H1 (cell line): ENCODE measurements around the gene CDC42. TPM values are rescaled to one million over a fixed set of nuclear protein-coding genes. Genes with fewer than 3 reads are reported as not detected.

ENCODE experiments used
- CTCF ChIA-PET: fragments of 300-600 bp; sonication (Branson Sonifier 250); formaldehyde crosslinking; loops from one replicate; lab custom pipeline; 2021; ENCODE audit not compliant: partially characterized antibody; lab: Charles Lee
- POLR2A ChIA-PET: fragments of 300-600 bp; sonication (Branson Sonifier 250); formaldehyde crosslinking; loops from one replicate; lab custom pipeline; 2021; ENCODE audit warnings: inconsistent platforms; ENCODE audit not compliant: partially characterized antibody; lab: Charles Lee
- DNase-seq, 2 experiments: peaks; one replicate each; pipeline versions ENCODE4 v3.0.0 to v3.0.0-alpha.2; 2010 to 2022; ENCODE audit warnings: low spot score in 2 of 2, low read depth in 1 of 2, mixed read lengths in 1 of 2
- FAIRE-seq: peaks from 2 replicates; lab custom pipeline; 2011; peaks lifted over from hg19 to GRCh38; lab: Jason Lieb, UNC
- H2AFZ ChIP-seq: 2 replicates; pipeline ENCODE4 v1.8.1; 2012; ENCODE audit warnings: low read length, inconsistent platforms
- H2AK5ac ChIP-seq: 2 replicates; pipeline ENCODE4 v1.6.1; 2013; ENCODE audit warnings: low read depth, low read length
- H2BK120ac ChIP-seq: replicated peaks from 2 replicates; pipeline ENCODE3; 2013; ENCODE audit warnings: low read depth, low read length, inconsistent platforms
- H2BK12ac ChIP-seq: 2 replicates; pipeline ENCODE4 v1.6.1; 2013; ENCODE audit warnings: low read depth, low read length
- H2BK15ac ChIP-seq: 2 replicates; pipeline ENCODE4 v1.6.1; 2013; ENCODE audit warnings: low read length
- H2BK20ac ChIP-seq: 2 replicates; pipeline ENCODE4 v1.6.1; 2013; ENCODE audit warnings: low read length
- H2BK5ac ChIP-seq: 2 replicates; pipeline ENCODE4 v1.6.1; 2013; ENCODE audit warnings: low read depth, low read length
- H3K14ac ChIP-seq: 2 replicates; pipeline ENCODE4 v1.6.1; 2013; ENCODE audit warnings: inconsistent platforms; ENCODE audit not compliant: insufficient read length
- H3K18ac ChIP-seq: 2 replicates; pipeline ENCODE4 v1.6.1; 2013; ENCODE audit warnings: low read length; ENCODE audit errors: extremely low read depth
- H3K23ac ChIP-seq: 2 replicates; pipeline ENCODE4 v1.6.1; 2013; ENCODE audit warnings: inconsistent platforms; ENCODE audit not compliant: insufficient read length
- H3K23me2 ChIP-seq: 2 replicates; pipeline ENCODE4 v1.6.1; 2013; ENCODE audit warnings: low read depth, low read length
- H3K27ac ChIP-seq: 2 replicates; pipeline ENCODE4 v1.6.1; 2011; ENCODE audit warnings: low read depth, low read length, inconsistent platforms
- H3K27me3 ChIP-seq, 4 experiments: replicated peaks in 1 of 4; 1 replicate in 1 of 4; 2 replicates in 3 of 4; pipeline versions ENCODE4 v1.6.1 to v1.8.1; 2011 to 2013; ENCODE audit warnings: low read length in 3 of 4, mild to moderate bottlenecking in 3 of 4, inconsistent platforms in 2 of 4, mixed read lengths in 2 of 4, moderate library complexity in 1 of 4; ENCODE audit not compliant: control insufficient read depth in 3 of 4, insufficient read depth in 3 of 4; ENCODE audit errors: extremely low read depth in 1 of 4
- H3K36me3 ChIP-seq, 4 experiments: 2 replicates each; pipeline versions ENCODE4 v1.6.1 to v1.8.1; 2011 to 2013; ENCODE audit warnings: mild to moderate bottlenecking in 4 of 4, low read length in 3 of 4, moderate library complexity in 2 of 4, control low read depth in 1 of 4, inconsistent platforms in 1 of 4; ENCODE audit not compliant: insufficient read depth in 4 of 4, control insufficient read depth in 2 of 4
- H3K4ac ChIP-seq: replicated peaks from 2 replicates; pipeline ENCODE3; 2013; ENCODE audit warnings: low read length, low read depth, mixed read lengths, inconsistent platforms; ENCODE audit not compliant: insufficient read length
- H3K4me1 ChIP-seq, 4 experiments: replicated peaks in 1 of 4; 1 replicate in 1 of 4; 2 replicates in 3 of 4; pipeline versions ENCODE4 v1.6.1 to v1.8.1; 2011 to 2013; ENCODE audit warnings: low read length in 3 of 4, inconsistent platforms in 2 of 4, mixed read lengths in 1 of 4; ENCODE audit not compliant: insufficient read depth in 4 of 4, control insufficient read depth in 3 of 4
- H3K4me2 ChIP-seq, 2 experiments: 2 replicates each; pipeline versions ENCODE4 v1.6.1 to v1.8.1; 2011 to 2013; ENCODE audit warnings: low read depth in 2 of 2, low read length in 2 of 2, control low read depth in 1 of 2, inconsistent platforms in 1 of 2, mild to moderate bottlenecking in 1 of 2; ENCODE audit not compliant: insufficient read depth in 1 of 2
- H3K4me3 ChIP-seq, 4 experiments: fragments of 200-600, 300-600 bp in 1 of 4; sonication (generic), shearing (Covaris generic), sonication (Bioruptor Twin) in 1 of 4; 2 replicates each; pipeline versions ENCODE4 v1.5.1 to v1.8.1; 2011 to 2016; ENCODE audit warnings: low read length in 4 of 4, low read depth in 3 of 4, control low read depth in 2 of 4, inconsistent platforms in 2 of 4, mild to moderate bottlenecking in 2 of 4, mixed read lengths in 1 of 4, moderate library complexity in 1 of 4; ENCODE audit not compliant: insufficient read depth in 2 of 4; ENCODE audit errors: extremely low read depth in 1 of 4
- H3K56ac ChIP-seq: replicated peaks from 2 replicates; pipeline ENCODE3; 2013; ENCODE audit warnings: low read depth, mild to moderate bottlenecking, mixed read lengths, low read length, inconsistent platforms; ENCODE audit not compliant: insufficient read length
- H3K79me1 ChIP-seq: 2 replicates; pipeline ENCODE4 v1.6.1; 2013; ENCODE audit warnings: low read depth, low read length, control low read depth
- H3K79me2 ChIP-seq, 2 experiments: 2 replicates each; pipeline versions ENCODE4 v1.6.1 to v1.8.1; 2012 to 2013; ENCODE audit warnings: low read length in 2 of 2, mild to moderate bottlenecking in 2 of 2, inconsistent platforms in 1 of 2; ENCODE audit not compliant: insufficient read depth in 2 of 2, control insufficient read depth in 1 of 2
- H3K9ac ChIP-seq, 4 experiments: replicated peaks in 1 of 4; 1 replicate in 1 of 4; 2 replicates in 3 of 4; pipeline versions ENCODE4 v1.6.1 to v1.8.1; 2011 to 2013; ENCODE audit warnings: low read depth in 3 of 4, low read length in 3 of 4, control low read depth in 2 of 4, mild to moderate bottlenecking in 2 of 4, moderate library complexity in 2 of 4, inconsistent platforms in 1 of 4; ENCODE audit errors: extremely low read depth in 1 of 4
- H3K9me3 ChIP-seq, 2 experiments: 2 replicates each; pipeline versions ENCODE4 v1.6.1 to v1.8.1; 2012 to 2013; ENCODE audit warnings: mild to moderate bottlenecking in 2 of 2, moderate library complexity in 2 of 2, control low read depth in 1 of 2, inconsistent platforms in 1 of 2, low read depth in 1 of 2, low read length in 1 of 2, mixed read lengths in 1 of 2; ENCODE audit not compliant: insufficient read depth in 2 of 2
- H4K20me1 ChIP-seq, 2 experiments: replicated peaks in 1 of 2; 2 replicates each; pipeline versions ENCODE3 to v1.8.1; 2011 to 2013; ENCODE audit warnings: inconsistent platforms in 2 of 2, low read length in 2 of 2, mild to moderate bottlenecking in 1 of 2; ENCODE audit not compliant: insufficient read depth in 2 of 2, control insufficient read depth in 1 of 2
- H4K5ac ChIP-seq: 2 replicates; pipeline ENCODE4 v1.6.1; 2013; ENCODE audit warnings: low read length, low read depth, mixed read lengths, inconsistent platforms; ENCODE audit not compliant: insufficient read length
- H4K8ac ChIP-seq: 2 replicates; pipeline ENCODE4 v1.8.0; 2013; ENCODE audit warnings: mild to moderate bottlenecking, moderate library complexity, low read length, inconsistent platforms; ENCODE audit not compliant: insufficient read depth; ENCODE audit errors: extremely low read depth
- H4K91ac ChIP-seq: replicated peaks from 2 replicates; pipeline ENCODE3; 2013; ENCODE audit warnings: low read length, mixed read lengths, inconsistent platforms; ENCODE audit not compliant: insufficient read length
- EGR1 ChIP-seq: IDR thresholded peaks from 2 replicates; pipeline ENCODE4 v1.6.1; 2011; ENCODE audit warnings: low read depth, low read length, borderline replicate concordance
- GABPA ChIP-seq: IDR thresholded peaks from 2 replicates; pipeline ENCODE4 v1.6.1; 2011; ENCODE audit warnings: mild to moderate bottlenecking, low read length, moderate library complexity, borderline replicate concordance; ENCODE audit not compliant: insufficient read depth
- HDAC6 ChIP-seq: IDR thresholded peaks from one replicate; pipeline ENCODE4 v1.7.1; 2012; ENCODE audit warnings: low read depth, mild to moderate bottlenecking, inconsistent platforms, low read length, moderate library complexity
- JUND ChIP-seq: IDR thresholded peaks from 2 replicates; pipeline ENCODE4 v1.6.1; 2011; ENCODE audit warnings: mild to moderate bottlenecking, improper control_type of control experiment, low read length
- RBBP5 ChIP-seq: IDR thresholded peaks from 2 replicates; pipeline ENCODE4 v1.7.1; 2012; ENCODE audit warnings: low read depth, mild to moderate bottlenecking, inconsistent platforms, low read length, moderate library complexity, borderline replicate concordance
- SIRT6 ChIP-seq: IDR thresholded peaks from one replicate; pipeline ENCODE4 v1.7.1; 2012; ENCODE audit warnings: low read length, inconsistent platforms
- SP1 ChIP-seq: IDR thresholded peaks from 2 replicates; pipeline ENCODE4 v1.6.1; 2011; ENCODE audit warnings: low read depth, low read length
- SP2 ChIP-seq: IDR thresholded peaks from 2 replicates; pipeline ENCODE4 v1.6.1; 2012; ENCODE audit warnings: mild to moderate bottlenecking, low read length, inconsistent platforms
- WGBS, 2 experiments: shearing (Covaris generic) in 1 of 2; methylation state at CpG; one replicate each; pipeline versions ENCODE4 v1.1.6 to v1.1.7; 2013 to 2015; ENCODE audit warnings: low lambda C conversion rate in 2 of 2, mixed read lengths in 2 of 2, inconsistent platforms in 1 of 2, low coverage in 1 of 2, missing lambda C conversion rate in 1 of 2; ENCODE audit not compliant: insufficient replicate concordance in 2 of 2, insufficient coverage in 1 of 2, insufficient read length in 1 of 2; ENCODE audit errors: extremely low coverage in 1 of 2, missing lambda C conversion rate in 1 of 2; 5-methylcytosine and 5-hydroxymethylcytosine counted together
- polyA plus RNA-seq, 7 experiments: library from polyadenylated mRNA; depleted of rRNA in 3 of 7; stranded (reverse) in 5 of 7; unstranded in 2 of 7; fragments of >200 nt in 5 of 7; fragments of 200-250 nt in 2 of 7; gene quantifications; 1 replicate in 5 of 7; 2 replicates in 1 of 7; 4 replicates in 1 of 7; pipeline versions ENCODE4 v1.2.1 to v1.2.3, GENCODE V29; 2011 to 2013; ENCODE audit warnings: missing spikeins in 2 of 7, mixed read lengths in 2 of 7
- total RNA-seq: library from RNA; stranded (reverse); fragmentation: NEBNext Ultra II Directional; extraction: Animal tissue kit (Norgen Biotek cat#: 25700); gene quantifications from 2 replicates; pipeline ENCODE4 v1.2.1, GENCODE V29; 2021
- TF ChIP-seq, protein P1 (sequence below): IDR thresholded peaks from 2 replicates; pipeline ENCODE4 v1.6.1; 2011; ENCODE audit warnings: low read depth, mild to moderate bottlenecking, low read length; ENCODE audit not compliant: insufficient read depth

The CDC42 gene
- total and polyA plus RNA-seq, 2 of the 8 experiments (the other 6 are each of a cell fraction or from before 2014, with no cell fraction given), result 110 to 179 TPM

DNA sequence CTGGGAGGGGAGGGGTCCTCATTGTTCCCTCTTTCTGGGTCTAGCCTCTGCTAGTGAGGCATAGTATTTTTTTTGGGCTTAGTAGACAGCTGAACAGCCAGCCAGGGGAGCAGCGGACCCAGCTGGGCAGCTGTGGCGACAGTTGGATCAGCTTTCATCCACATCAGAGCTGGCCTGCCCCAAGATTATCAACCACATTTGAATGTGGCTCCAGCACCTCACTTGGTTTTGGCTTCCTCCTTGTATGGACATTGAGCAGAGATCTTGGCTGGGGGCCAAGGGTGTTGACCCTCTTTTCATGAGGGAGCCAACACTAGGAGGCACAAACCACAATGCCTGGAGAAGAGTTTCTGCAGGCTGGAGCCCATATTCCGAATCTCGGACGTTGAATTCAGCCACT is 65.3 kb downstream of the CDC42 start:
- Histone ChIP-seq H3K23me2 (no peaks in the 10 kb centered on the region), H4K20me1 (peaks cover 0 to 20% of the 10 kb centered on the region in 2 experiments), H3K9ac (no peak overlapping the region), H4K8ac (peak overlapping the region; percentile 17; the same call in 1 of the 2 replicates), H2BK20ac (no peak overlapping the region), H3K9me3 (no peaks in the 10 kb centered on the region), H2AK5ac (no peak overlapping the region), H3K23ac (no peak overlapping the region), H3K36me3 (peaks cover 0 to 3% (median 1%) of the 10 kb centered on the region in 4 experiments; a peak in 3 of 8 replicates), H3K27me3 (no peaks in the 10 kb centered on the region), H4K5ac (no peak overlapping the region), H3K14ac (no peak overlapping the region), H2BK12ac (no peak overlapping the region), H3K27ac (no peak overlapping the region), H3K18ac (no peak overlapping the region), H2BK15ac (no peak overlapping the region), H3K56ac (no peak overlapping the region), H3K79me1 (peaks cover 13% of the 10 kb centered on the region), H4K91ac (no peak overlapping the region), H3K4me1 (peaks cover 0 to 31% (median 13%) of the 10 kb centered on the region in 4 experiments; a peak in 6 of 7 replicates), H2AFZ (no peak overlapping the region), H3K79me2 (no peaks in the 10 kb centered on the region; a peak in 1 of 4 replicates), H3K4ac (no peak overlapping the region), H2BK120ac (no peak overlapping the region), H3K4me2 (no peak overlapping the region), H3K4me3 (no peak overlapping the region), H2BK5ac (no peak overlapping the region)
- TF ChIP-seq EGR1 (no peak), SP2 (no peak), SIRT6 (no peak), GABPA (no peak), RBBP5 (no peak), SP1 (no peak), JUND (no peak), HDAC6 (no peak)
- TF ChIP-seq, protein P1, sequence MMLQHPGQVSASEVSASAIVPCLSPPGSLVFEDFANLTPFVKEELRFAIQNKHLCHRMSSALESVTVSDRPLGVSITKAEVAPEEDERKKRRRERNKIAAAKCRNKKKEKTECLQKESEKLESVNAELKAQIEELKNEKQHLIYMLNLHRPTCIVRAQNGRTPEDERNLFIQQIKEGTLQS, result no peak
- FAIRE-seq (no peak), DNase-seq (no peak)
- WGBS, 2 experiments, result 88% methylated on average over 5 of the region's 5 CpGs; no CpG with 5 or more reads in 1 of the 2 experiments
- ChIA-PET CTCF (interaction anchor here (0.9 to 4.7 kb wide), 6 partner anchors 8 to 302 kb away, joined by 3 to 27 read pairs (median 3); no protein-coding TSS in a partner anchor), POLR2A (interaction anchor here (0.7 to 1.4 kb wide), 3 partner anchors 8 to 20 kb away, joined by 3 read pairs; no protein-coding TSS in a partner anchor)
